Osteocyte (in vitro differentiated cells): ENCODE results near the gene C3orf20. TPM values are rescaled to one million over a fixed set of nuclear protein-coding genes. Genes with fewer than 3 reads are reported as not detected.

Source experiments
- DNase-seq: peaks from one replicate; pipeline ENCODE4 v3.0.0; 2021; ENCODE audit warnings: mixed read lengths; ENCODE audit not compliant: unreplicated experiment; ENCODE audit errors: extremely low spot score
- H3K27ac Mint-ChIP-seq: one replicate; pipeline ENCODE4 v1.8.0; 2021; ENCODE audit warnings: mild to moderate bottlenecking, mixed read lengths; ENCODE audit not compliant: unreplicated experiment
- H3K27me3 Mint-ChIP-seq: one replicate; pipeline ENCODE4 v1.8.0; 2021; ENCODE audit warnings: mixed read lengths; ENCODE audit not compliant: unreplicated experiment
- H3K36me3 Mint-ChIP-seq: one replicate; pipeline ENCODE4 v1.8.0; 2021; ENCODE audit warnings: mixed read lengths; ENCODE audit not compliant: unreplicated experiment
- H3K4me1 Mint-ChIP-seq: one replicate; pipeline ENCODE4 v1.8.0; 2021; ENCODE audit warnings: mixed read lengths; ENCODE audit not compliant: unreplicated experiment
- H3K4me3 Mint-ChIP-seq: one replicate; pipeline ENCODE4 v1.8.0; 2021; ENCODE audit warnings: mild to moderate bottlenecking, moderate library complexity, mixed read lengths; ENCODE audit not compliant: unreplicated experiment
- H3K9me3 Mint-ChIP-seq: one replicate; pipeline ENCODE4 v1.8.0; 2021; ENCODE audit warnings: mixed read lengths; ENCODE audit not compliant: unreplicated experiment
- CTCF ChIP-seq: fragments of 200-600 bp; sonication (generic); IDR thresholded peaks from 2 replicates; pipeline ENCODE4 v1.5.0; 2021; ENCODE audit warnings: antibody characterized with exemption, mild to moderate bottlenecking, moderate library complexity
- total RNA-seq: library from RNA; stranded (reverse); gene quantifications from 2 replicates; pipeline ENCODE4 v1.2.1, GENCODE V29; 2021

The C3orf20 gene
- total RNA-seq, 1 donor from 2014 or later, result not detected

DNA sequence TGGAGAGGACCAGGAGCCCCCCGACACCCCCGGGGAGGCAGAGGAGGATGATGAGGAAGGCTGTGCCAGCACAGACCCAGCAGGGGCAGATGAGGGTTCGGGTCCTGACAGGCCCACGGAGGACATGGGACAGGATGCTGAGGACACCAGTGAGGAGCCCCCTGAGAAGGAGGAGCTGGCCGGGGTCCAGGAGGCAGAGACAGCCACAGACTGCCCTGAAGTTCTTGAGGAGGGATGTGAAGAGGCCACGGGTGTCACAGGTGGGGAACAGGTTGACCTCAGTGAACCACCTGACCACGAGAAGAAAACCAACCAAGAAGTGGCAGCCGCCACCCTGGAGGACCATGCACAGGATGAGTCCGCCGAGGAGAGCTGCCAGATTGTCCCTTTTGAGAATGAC, 144.7 kb downstream of the C3orf20 start:
- no peak overlapping the region for H3K4me3 Mint-ChIP-seq
- no peaks in the 10 kb centered on the region for H3K4me1 Mint-ChIP-seq
- DNase-seq, result no peak
- H3K36me3 Mint-ChIP-seq, result no peaks in the 10 kb centered on the region
- H3K27me3 Mint-ChIP-seq, result peaks cover 26% of the 10 kb centered on the region
- no peak overlapping the region for H3K27ac Mint-ChIP-seq
- no peaks in the 10 kb centered on the region for H3K9me3 Mint-ChIP-seq
- TF ChIP-seq CTCF, result no peak

DNA sequence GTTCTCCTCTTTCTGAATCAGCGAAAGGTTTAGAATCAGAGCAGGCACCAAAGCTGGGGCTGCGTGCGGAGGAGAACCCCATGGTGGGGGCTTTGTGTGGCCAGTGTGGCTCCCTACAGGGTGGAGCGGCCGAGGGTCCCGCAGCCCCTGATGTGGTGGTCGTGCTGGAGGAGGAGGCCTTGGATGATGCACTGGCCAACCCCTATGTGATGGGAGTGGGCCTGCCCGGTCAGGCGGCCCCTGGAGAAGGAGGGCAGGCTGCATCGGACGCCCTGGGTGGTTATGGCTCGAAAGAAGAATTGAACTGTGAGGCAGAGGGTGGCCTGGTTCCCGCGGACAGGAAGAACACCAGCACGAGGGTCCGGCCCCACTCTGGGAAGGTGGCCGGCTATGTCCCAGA, 145.2 kb downstream of the C3orf20 start:
- no peak for DNase-seq
- Mint-ChIP-seq H3K4me1 (no peaks in the 10 kb centered on the region), H3K27me3 (peaks cover 21% of the 10 kb centered on the region), H3K4me3 (no peak overlapping the region), H3K36me3 (no peaks in the 10 kb centered on the region), H3K9me3 (no peaks in the 10 kb centered on the region), H3K27ac (no peak overlapping the region)
- no peak for TF ChIP-seq CTCF

GRCh38 chr3:14821151-14821550, 146.2 kb downstream of the C3orf20 start:
- H3K27ac Mint-ChIP-seq, result no peak overlapping the region
- H3K27me3 Mint-ChIP-seq, result peaks cover 26% of the 10 kb centered on the region
- DNase-seq, result no peak
- no peaks in the 10 kb centered on the region for H3K36me3 Mint-ChIP-seq
- H3K4me1 Mint-ChIP-seq, result no peaks in the 10 kb centered on the region
- H3K4me3 Mint-ChIP-seq, result no peak overlapping the region
- no peak for TF ChIP-seq CTCF
- H3K9me3 Mint-ChIP-seq, result no peaks in the 10 kb centered on the region

- Mint-ChIP-seq H3K36me3 (no peaks in the 10 kb centered on the region), H3K9me3 (no peaks in the 10 kb centered on the region), H3K4me3 (no peak overlapping the region), H3K27me3 (peaks cover 29% of the 10 kb centered on the region), H3K27ac (no peak overlapping the region), H3K4me1 (no peaks in the 10 kb centered on the region)
- DNase-seq, result no peak
- TF ChIP-seq CTCF, result no peak
Measured at GRCh38 chr3:14822134-14822533, 147.2 kb downstream of the C3orf20 start.

Other genes starting within 250 kb of the C3orf20 start
- gene GRIP2, start 134.8 kb upstream of the C3orf20 start, total RNA-seq, result 0.18 and 0.35 TPM in 2 replicates
- gene CCDC174, start 23.4 kb upstream of the C3orf20 start, total RNA-seq, result 18.4 and 20.4 TPM in 2 replicates
- gene FGD5, start 143.8 kb downstream of the C3orf20 start, total RNA-seq, result not detected in 2 replicates